SK-N-SH treated with all-trans-retinoic acid at 6 μM for 48 hours (cell line): ENCODE results near the gene SCAMP3.

Experiments
- ISL1 ChIP-seq: fragments of 250-450 bp; sonication (Bioruptor Pico); IDR thresholded peaks from 2 replicates; pipeline ENCODE4 v2.1.2; 2022; ENCODE audit warnings: mild to moderate bottlenecking, moderate library complexity
- RARB ChIP-seq: fragments of 250-450 bp; sonication (Bioruptor Pico); IDR thresholded peaks from 2 replicates; pipeline ENCODE4 v1.8.0; 2021; ENCODE audit warnings: mild to moderate bottlenecking, moderate library complexity
- ZNF565 ChIP-seq: fragments of 450-650 bp; formaldehyde crosslinking; conservative IDR thresholded peaks from 2 replicates; pipeline ENCODE4 v1.5.0; 2020; ENCODE audit warnings: low read depth, mild to moderate bottlenecking, moderate library complexity
- ZNF8 ChIP-seq: fragments of 450-650 bp; formaldehyde crosslinking; IDR thresholded peaks from 2 replicates; pipeline ENCODE4 v1.5.0; 2020; ENCODE audit warnings: mild to moderate bottlenecking, moderate library complexity
- TF ChIP-seq, protein P1 (sequence below): fragments of 250-450 bp; sonication (Bioruptor Pico); IDR thresholded peaks from 2 replicates; pipeline ENCODE4 v1.5.1; 2021; ENCODE audit warnings: mild to moderate bottlenecking, moderate library complexity

DNA sequence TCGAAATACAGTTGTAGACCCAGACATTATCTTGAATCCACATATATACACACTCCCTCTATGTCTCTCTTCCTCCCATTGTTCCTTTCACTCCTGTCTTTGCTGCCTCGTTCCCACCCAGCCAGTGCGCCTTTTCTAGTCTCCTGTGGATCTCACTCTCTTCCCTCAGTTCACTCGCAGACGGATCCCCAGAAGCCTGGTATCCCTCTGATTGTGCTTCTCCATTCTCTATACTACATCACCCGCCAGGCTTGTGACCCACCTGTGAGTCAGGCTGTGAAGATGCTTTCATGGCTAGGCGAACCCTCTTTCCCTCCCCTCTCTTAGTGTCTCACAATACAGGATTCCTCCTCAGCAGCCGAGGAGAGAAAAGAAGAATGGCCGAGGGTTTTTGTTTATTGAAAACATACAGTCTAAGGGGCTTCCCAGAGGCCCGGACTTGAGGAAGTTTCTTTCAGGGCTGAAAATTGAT, 16.6 kb upstream of the SCAMP3 start:
- TF ChIP-seq ZNF565 = no peak
- TF ChIP-seq, protein P1, sequence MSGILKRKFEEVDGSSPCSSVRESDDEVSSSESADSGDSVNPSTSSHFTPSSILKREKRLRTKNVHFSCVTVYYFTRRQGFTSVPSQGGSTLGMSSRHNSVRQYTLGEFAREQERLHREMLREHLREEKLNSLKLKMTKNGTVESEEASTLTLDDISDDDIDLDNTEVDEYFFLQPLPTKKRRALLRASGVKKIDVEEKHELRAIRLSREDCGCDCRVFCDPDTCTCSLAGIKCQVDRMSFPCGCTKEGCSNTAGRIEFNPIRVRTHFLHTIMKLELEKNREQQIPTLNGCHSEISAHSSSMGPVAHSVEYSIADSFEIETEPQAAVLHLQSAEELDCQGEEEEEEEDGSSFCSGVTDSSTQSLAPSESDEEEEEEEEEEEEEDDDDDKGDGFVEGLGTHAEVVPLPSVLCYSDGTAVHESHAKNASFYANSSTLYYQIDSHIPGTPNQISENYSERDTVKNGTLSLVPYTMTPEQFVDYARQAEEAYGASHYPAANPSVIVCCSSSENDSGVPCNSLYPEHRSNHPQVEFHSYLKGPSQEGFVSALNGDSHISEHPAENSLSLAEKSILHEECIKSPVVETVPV (CRISPR knock-in tag) = no peak
- no peak for TF ChIP-seq ISL1
- no peak for TF ChIP-seq RARB
- no peak for TF ChIP-seq ZNF8
